Body of pancreas (tissue), 4 donors: Measurements from ENCODE around the gene SLC24A5.

Experiments
- CTCF ChIP-seq, 7 experiments: fragments of 450-650 bp in 4 of 7; fragments of 200-600 bp in 3 of 7; sonication (generic) in 3 of 7; IDR thresholded peaks; one replicate each; pipeline ENCODE4 v1.5.1; 2016 to 2019; ENCODE audit warnings: antibody characterized with exemption in 7 of 7
- POLR2A ChIP-seq, 3 donors: fragments of 450-650 bp; IDR thresholded peaks; one replicate each; pipeline ENCODE4 v1.6.1; 2016; ENCODE audit warnings: antibody characterized with exemption in 3 of 3, mild to moderate bottlenecking in 2 of 3

GRCh38 chr15:48144889-48145288 lies 24.1 kb downstream of the SLC24A5 start:
- TF ChIP-seq CTCF (IDR thresholded peaks at IDR 0.05), result no peak
- no peak for TF ChIP-seq POLR2A (IDR thresholded peaks at IDR 0.05)
